Epithelial cell of esophagus (primary cell): ENCODE results near the gene KCNJ10.
A peak's percentile ranks its signal among the peaks of the same experiment; 100 is the strongest.

Source experiments
- DNase-seq: peaks from one replicate; pipeline ENCODE4 v3.0.0; 2010; ENCODE audit warnings: low read depth
- H3K4me3 ChIP-seq: 2 replicates; pipeline ENCODE4 v1.5.1; 2011; ENCODE audit warnings: mild to moderate bottlenecking, low read length, control low read depth
- CTCF ChIP-seq: IDR thresholded peaks from 2 replicates; pipeline ENCODE4 v1.5.1; 2011; ENCODE audit warnings: low read depth, mild to moderate bottlenecking, low read length, control low read depth, inconsistent platforms; ENCODE audit not compliant: insufficient read depth; ENCODE audit errors: missing control alignments

KCNJ10 gene

DNA sequence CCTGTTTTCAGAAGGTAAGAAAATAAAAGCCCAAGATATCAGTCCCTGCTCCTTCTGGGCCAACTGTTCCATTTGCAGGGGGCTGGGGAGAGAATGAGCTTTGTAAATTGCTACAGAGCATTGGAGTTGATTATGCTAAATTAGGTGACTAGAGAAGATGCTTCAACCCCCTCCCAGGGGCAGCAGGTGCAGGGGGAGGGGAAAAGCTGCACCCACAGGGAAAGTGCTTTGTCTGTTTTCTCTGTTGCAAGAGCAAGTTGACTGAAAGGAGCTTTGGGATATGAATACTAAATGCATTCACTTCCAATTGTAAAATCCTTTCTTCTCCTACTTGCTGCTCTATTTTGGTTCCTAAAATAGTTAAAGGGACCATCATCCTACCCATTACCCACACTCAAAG is 21.6 kb downstream of the KCNJ10 start:
- TF ChIP-seq CTCF = no peak
- DNase-seq = no peak
- H3K4me3 ChIP-seq = no peak overlapping the region

DNA sequence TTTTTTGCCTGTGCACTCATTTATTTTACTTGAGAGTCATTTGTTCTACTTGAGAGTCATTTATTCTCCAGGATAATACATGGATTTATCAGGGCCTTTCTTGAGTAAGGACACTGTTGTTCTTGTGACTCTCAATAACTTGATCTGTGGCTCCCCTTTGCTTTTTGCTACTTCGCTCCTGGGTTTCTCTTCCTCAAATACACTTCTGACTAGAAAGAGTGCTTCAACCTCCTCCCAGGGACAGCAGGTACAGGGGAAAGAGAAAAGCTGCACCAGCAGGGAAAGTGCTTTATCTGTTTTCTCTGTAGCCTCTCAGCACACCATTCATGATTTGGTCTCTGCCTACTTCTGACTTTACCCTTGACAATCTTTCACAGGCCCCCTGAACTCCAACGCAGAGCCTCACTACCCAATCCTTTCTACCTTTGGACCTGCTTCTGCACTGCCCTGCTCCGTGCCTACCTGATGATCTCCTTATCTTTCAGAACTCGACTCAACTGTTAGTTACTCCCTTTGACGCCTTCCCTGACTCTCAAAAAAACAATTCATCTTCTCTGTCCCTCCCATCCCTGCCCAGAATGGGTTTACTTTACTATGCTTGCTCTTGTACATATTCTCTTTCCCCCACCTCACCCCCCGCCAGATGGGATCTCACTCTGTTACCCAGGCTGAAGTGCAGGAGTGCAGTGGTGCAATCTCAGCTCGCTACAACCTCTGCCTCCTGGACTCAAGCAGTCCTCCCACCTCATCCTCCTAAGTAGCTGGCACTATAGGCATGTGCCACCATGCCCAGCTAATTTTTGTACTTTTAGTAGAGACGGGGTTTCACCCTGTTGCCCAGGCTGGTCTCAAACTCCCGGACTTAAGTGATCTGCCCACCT is 22.6 kb downstream of the KCNJ10 start:
- H3K4me3 ChIP-seq = no peak overlapping the region
- TF ChIP-seq CTCF = no peak
- DNase-seq = no peak

- no peak overlapping the region for H3K4me3 ChIP-seq
- peak; percentile 47 for DNase-seq
- peak; percentile 63 for TF ChIP-seq CTCF
These were observed 23.4 kb downstream of the KCNJ10 start for GRCh38 chr1:160046494-160047110.

- DNase-seq = no peak
- no peak overlapping the region for H3K4me3 ChIP-seq
- no peak for TF ChIP-seq CTCF
These were observed 24.3 kb downstream of the KCNJ10 start for GRCh38 chr1:160045653-160046052.

DNA sequence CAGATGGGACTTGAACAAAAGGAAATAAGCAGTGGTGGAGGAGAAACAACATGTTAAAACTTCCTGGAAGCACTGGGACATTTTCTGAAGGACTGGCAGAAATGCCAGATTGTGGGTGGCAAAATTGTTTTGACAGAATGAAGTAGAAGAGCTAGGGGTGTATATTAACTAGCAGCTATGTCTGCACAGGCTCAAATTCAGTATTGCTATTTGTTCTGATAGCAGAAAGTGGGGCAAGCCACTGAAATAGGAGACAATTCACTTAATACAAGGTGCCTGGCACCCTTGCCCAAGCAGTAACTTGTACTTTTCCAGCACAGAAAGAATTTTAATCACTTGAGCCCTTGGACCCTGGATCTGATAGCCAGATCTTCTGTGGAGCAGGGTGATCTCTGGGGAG is 26.4 kb downstream of the KCNJ10 start:
- no peak for TF ChIP-seq CTCF
- no peak for DNase-seq
- H3K4me3 ChIP-seq = no peak overlapping the region

DNA sequence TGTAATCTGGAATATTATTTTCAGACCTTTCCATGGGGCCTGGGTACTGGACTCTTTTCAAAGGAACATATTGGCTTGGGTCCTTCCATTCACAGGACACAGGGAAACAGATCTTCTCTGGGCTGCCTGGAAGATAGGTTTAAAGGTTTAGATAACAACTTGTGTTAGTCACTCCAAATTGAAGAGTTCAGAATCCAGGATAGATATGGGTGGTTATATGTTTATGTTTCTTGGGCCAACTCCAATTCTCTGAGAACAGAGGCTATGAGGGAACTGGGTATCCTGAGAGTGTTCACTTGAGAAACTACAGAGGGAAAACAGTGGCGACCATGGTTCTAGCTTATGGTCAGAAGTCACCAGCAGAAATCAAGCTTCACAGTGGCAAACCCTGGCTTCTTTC is 29.5 kb downstream of the KCNJ10 start:
- TF ChIP-seq CTCF = no peak
- no peak for DNase-seq
- no peak overlapping the region for H3K4me3 ChIP-seq

DNA sequence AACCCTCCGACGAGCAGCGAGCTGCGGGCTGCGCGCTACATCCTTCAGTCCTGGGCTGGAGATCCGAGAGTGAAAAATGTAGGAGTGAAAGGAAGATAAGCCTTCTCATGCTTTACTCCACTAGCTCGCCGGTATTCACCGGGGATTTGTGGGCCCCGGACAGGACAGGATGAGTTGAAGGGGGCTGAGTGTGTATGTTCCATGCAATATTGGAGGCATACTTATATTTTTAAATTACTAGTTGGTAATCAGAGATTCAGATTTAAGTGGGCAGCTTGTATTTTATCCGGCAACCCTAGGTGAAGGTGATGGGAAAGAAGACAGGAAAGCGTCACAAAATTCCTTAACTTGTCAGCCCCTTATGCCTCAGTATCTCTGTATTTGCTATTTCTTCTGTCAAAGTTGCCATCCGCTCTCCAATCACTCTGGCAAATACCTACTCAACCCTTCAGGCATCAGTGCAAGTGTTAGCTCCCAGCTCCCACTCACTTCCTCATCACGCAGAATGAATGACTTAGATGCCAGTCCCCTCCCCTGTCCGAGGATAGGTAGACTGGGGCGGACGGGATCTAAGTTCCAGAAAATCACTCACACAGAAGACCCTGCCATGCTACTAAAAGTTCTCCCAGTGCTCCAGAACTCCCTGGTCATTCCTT is 37.7 kb downstream of the KCNJ10 start:
- peak; percentile 49 for DNase-seq
- TF ChIP-seq CTCF = no peak
- H3K4me3 ChIP-seq = peak overlapping the region; percentile 93
